ENCODE results near the gene FASTK. TPM values are rescaled to one million over a fixed set of nuclear protein-coding genes. Genes with fewer than 3 reads are reported as not detected.

FASTK gene
- total RNA-seq, 4 donors from 2014 or later, result 43.0 to 83.6 (median 75.9) TPM

GRCh38 chr7:151091431-151091830, 10.8 kb upstream of the FASTK start:
- intact Hi-C loops (cut with DNase I), result no loop called here
- H3K4me3 ChIP-seq, result no peak overlapping the region
- H3K27ac ChIP-seq, result no peak overlapping the region
- 61 to 62% methylated on average over 5 to 6 of the region's 6 CpGs for WGBS, 2 donors
- peaks cover 0 to 7% (median 0%) of the 10 kb centered on the region in 3 donors for H3K36me3 ChIP-seq
- TF ChIP-seq CTCF (IDR thresholded peaks at IDR 0.05) (peak in 4 of 6 experiments; percentile 9 to 54 (median 14)), POLR2A (IDR thresholded peaks at IDR 0.05) (no peak)
- H3K9me3 ChIP-seq, result no peaks in the 10 kb centered on the region
- peaks cover 28 to 67% (median 33%) of the 10 kb centered on the region in 3 donors for H3K4me1 ChIP-seq
- DNase-seq, result no peak
- no peaks in the 10 kb centered on the region for H3K27me3 ChIP-seq

- Histone ChIP-seq H3K9me3 (no peaks in the 10 kb centered on the region), H3K27ac (no peak overlapping the region), H3K4me3 (no peak overlapping the region), H3K4me1 (peaks cover 28 to 67% (median 33%) of the 10 kb centered on the region in 3 donors), H3K36me3 (peaks cover 0 to 7% (median 0%) of the 10 kb centered on the region in 3 donors), H3K27me3 (no peaks in the 10 kb centered on the region)
- WGBS, 2 donors, result 77 to 79% methylated on average over 1 to 4 of the region's 7 CpGs
- TF ChIP-seq POLR2A (IDR thresholded peaks at IDR 0.05) (no peak), CTCF (IDR thresholded peaks at IDR 0.05) (no peak)
- intact Hi-C loops (cut with DNase I), result no loop called here
- DNase-seq, result no peak
Measured at GRCh38 chr7:151091003-151091402, 10.4 kb upstream of the FASTK start.

- WGBS, 2 donors, result 83 to 84% methylated on average over 9 to 14 of the region's 22 CpGs
- Histone ChIP-seq H3K4me1 (peaks cover 31 to 73% (median 41%) of the 10 kb centered on the region in 3 donors), H3K27ac (peak overlapping the region; percentile 67 to 93 (median 84)), H3K9me3 (no peaks in the 10 kb centered on the region), H3K36me3 (peaks cover 0 to 7% (median 0%) of the 10 kb centered on the region in 3 donors), H3K4me3 (peak overlapping the region in 2 of 4 donors; percentile 74 to 94), H3K27me3 (no peaks in the 10 kb centered on the region)
- TF ChIP-seq POLR2A (IDR thresholded peaks at IDR 0.05) (no peak), CTCF (IDR thresholded peaks at IDR 0.05) (no peak)
- intact Hi-C loops (cut with DNase I), result no loop called here
- no peak for DNase-seq
Measured at GRCh38 chr7:151089893-151090730, 9.5 kb upstream of the FASTK start.

- Histone ChIP-seq H3K4me3 (peak overlapping the region; percentile 41 to 94 (median 64)), H3K9me3 (no peaks in the 10 kb centered on the region), H3K36me3 (peaks cover 0 to 7% (median 0%) of the 10 kb centered on the region in 3 donors), H3K27ac (peak overlapping the region; percentile 67 to 93 (median 84)), H3K4me1 (peaks cover 31 to 67% (median 41%) of the 10 kb centered on the region in 3 donors), H3K27me3 (no peaks in the 10 kb centered on the region)
- DNase-seq, result peak; percentile 17
- WGBS, 2 donors, result 14 to 20% methylated on average over 24 of the region's 30 CpGs
- TF ChIP-seq POLR2A (IDR thresholded peaks at IDR 0.05) (peak in 2 of 4 donors; percentile 13 to 15), CTCF (IDR thresholded peaks at IDR 0.05) (no peak)
- intact Hi-C loops (cut with DNase I), result no loop called here
Measured at GRCh38 chr7:151088856-151089699, 8.5 kb upstream of the FASTK start.
